ENCODE data around the gene COX7A2.
A peak's percentile ranks its signal among the peaks of the same experiment; 100 is the strongest.

COX7A2 gene

GRCh38 chr6:75244063-75244584 is 523 bp upstream of the COX7A2 start:
- peaks cover 6% of the 10 kb centered on the region; the same call in 1 of the 2 replicates for H3K4me1 ChIP-seq (ENCODE audit: control insufficient read depth, insufficient read depth, low read length)
- no peaks in the 10 kb centered on the region for H3K27me3 ChIP-seq (ENCODE audit: control insufficient read depth, insufficient read depth, low read length)
- H3K27ac ChIP-seq (ENCODE audit: low read depth, low read length), result peak overlapping the region; percentile 24; the same call in 1 of the 2 replicates
- peak overlapping the region; percentile 93 for H3K4me3 ChIP-seq (ENCODE audit: low read depth, low read length)
- peaks cover 24% of the 10 kb centered on the region for H3K36me3 ChIP-seq (ENCODE audit: control insufficient read depth, insufficient read depth, low read length)
- peak overlapping the region; percentile 79 for H3K9ac ChIP-seq (ENCODE audit: low read length)
- H3K9me3 ChIP-seq (ENCODE audit: control insufficient read depth, insufficient read depth, low read depth, low read length), result no peaks in the 10 kb centered on the region

- Histone ChIP-seq H3K4me1 (ENCODE audit: control insufficient read depth, insufficient read depth, low read length) (0 out of 2 replicates have a peak, but pooled peaks cover 13% of the 10 kb centered on the region), H3K27me3 (ENCODE audit: control insufficient read depth, insufficient read depth, low read length) (no peaks in the 10 kb centered on the region), H3K9me3 (ENCODE audit: control insufficient read depth, insufficient read depth, low read depth, low read length) (no peaks in the 10 kb centered on the region), H3K4me3 (ENCODE audit: low read depth, low read length) (no peak overlapping the region), H3K36me3 (ENCODE audit: control insufficient read depth, insufficient read depth, low read length) (peaks cover 44% of the 10 kb centered on the region), H3K27ac (ENCODE audit: low read depth, low read length) (no peak overlapping the region), H3K9ac (ENCODE audit: low read length) (no peak overlapping the region)
Measured at GRCh38 chr6:75236630-75237029, 7.0 kb downstream of the COX7A2 start.

- no peaks in the 10 kb centered on the region for H3K9me3 ChIP-seq (ENCODE audit: control insufficient read depth, insufficient read depth, low read depth, low read length)
- no peak overlapping the region for H3K4me3 ChIP-seq (ENCODE audit: low read depth, low read length)
- H3K9ac ChIP-seq (ENCODE audit: low read length), result no peak overlapping the region
- peaks cover 21% of the 10 kb centered on the region for H3K4me1 ChIP-seq (ENCODE audit: control insufficient read depth, insufficient read depth, low read length)
- H3K27me3 ChIP-seq (ENCODE audit: control insufficient read depth, insufficient read depth, low read length), result no peaks in the 10 kb centered on the region
- H3K27ac ChIP-seq (ENCODE audit: low read depth, low read length), result no peak overlapping the region
- H3K36me3 ChIP-seq (ENCODE audit: control insufficient read depth, insufficient read depth, low read length), result peaks cover 31% of the 10 kb centered on the region
Measured at GRCh38 chr6:75235271-75235670, 8.3 kb downstream of the COX7A2 start.

GRCh38 chr6:75234126-75234865 is 9.3 kb downstream of the COX7A2 start:
- H3K4me3 ChIP-seq (ENCODE audit: low read depth, low read length), result no peak overlapping the region
- H3K9me3 ChIP-seq (ENCODE audit: control insufficient read depth, insufficient read depth, low read depth, low read length), result no peaks in the 10 kb centered on the region
- no peak overlapping the region for H3K9ac ChIP-seq (ENCODE audit: low read length)
- H3K27ac ChIP-seq (ENCODE audit: low read depth, low read length), result no peak overlapping the region
- H3K27me3 ChIP-seq (ENCODE audit: control insufficient read depth, insufficient read depth, low read length), result no peaks in the 10 kb centered on the region
- peaks cover 22% of the 10 kb centered on the region for H3K36me3 ChIP-seq (ENCODE audit: control insufficient read depth, insufficient read depth, low read length)
- peaks cover 23% of the 10 kb centered on the region for H3K4me1 ChIP-seq (ENCODE audit: control insufficient read depth, insufficient read depth, low read length)

- Histone ChIP-seq H3K27me3 (ENCODE audit: control insufficient read depth, insufficient read depth, low read length) (no peaks in the 10 kb centered on the region), H3K4me3 (ENCODE audit: low read depth, low read length) (no peak overlapping the region), H3K27ac (ENCODE audit: low read depth, low read length) (no peak overlapping the region), H3K36me3 (ENCODE audit: control insufficient read depth, insufficient read depth, low read length) (peaks cover 15% of the 10 kb centered on the region), H3K4me1 (ENCODE audit: control insufficient read depth, insufficient read depth, low read length) (peaks cover 23% of the 10 kb centered on the region), H3K9me3 (ENCODE audit: control insufficient read depth, insufficient read depth, low read depth, low read length) (no peaks in the 10 kb centered on the region), H3K9ac (ENCODE audit: low read length) (no peak overlapping the region)
Measured at GRCh38 chr6:75233092-75233615, 10.4 kb downstream of the COX7A2 start.

- Histone ChIP-seq H3K27ac (ENCODE audit: low read depth, low read length) (no peak overlapping the region), H3K36me3 (ENCODE audit: control insufficient read depth, insufficient read depth, low read length) (no peaks in the 10 kb centered on the region), H3K9me3 (ENCODE audit: control insufficient read depth, insufficient read depth, low read depth, low read length) (no peaks in the 10 kb centered on the region), H3K4me1 (ENCODE audit: control insufficient read depth, insufficient read depth, low read length) (peaks cover 17% of the 10 kb centered on the region), H3K27me3 (ENCODE audit: control insufficient read depth, insufficient read depth, low read length) (no peaks in the 10 kb centered on the region), H3K9ac (ENCODE audit: low read length) (peak overlapping the region; percentile 9), H3K4me3 (ENCODE audit: low read depth, low read length) (no peak overlapping the region)
Measured at GRCh38 chr6:75230484-75231325, 12.9 kb downstream of the COX7A2 start.

GRCh38 chr6:75224303-75224926 is 19.2 kb downstream of the COX7A2 start:
- Histone ChIP-seq H3K9me3 (ENCODE audit: control insufficient read depth, insufficient read depth, low read depth, low read length) (no peaks in the 10 kb centered on the region), H3K36me3 (ENCODE audit: control insufficient read depth, insufficient read depth, low read length) (no peaks in the 10 kb centered on the region), H3K27me3 (ENCODE audit: control insufficient read depth, insufficient read depth, low read length) (no peaks in the 10 kb centered on the region), H3K9ac (ENCODE audit: low read length) (no peak overlapping the region), H3K4me3 (ENCODE audit: low read depth, low read length) (no peak overlapping the region), H3K4me1 (ENCODE audit: control insufficient read depth, insufficient read depth, low read length) (peaks cover 5% of the 10 kb centered on the region; the same call in 1 of the 2 replicates), H3K27ac (ENCODE audit: low read depth, low read length) (no peak overlapping the region)

- Histone ChIP-seq H3K27me3 (ENCODE audit: control insufficient read depth, insufficient read depth, low read length) (no peaks in the 10 kb centered on the region), H3K9me3 (ENCODE audit: control insufficient read depth, insufficient read depth, low read depth, low read length) (no peaks in the 10 kb centered on the region), H3K27ac (ENCODE audit: low read depth, low read length) (no peak overlapping the region), H3K36me3 (ENCODE audit: control insufficient read depth, insufficient read depth, low read length) (no peaks in the 10 kb centered on the region), H3K4me1 (ENCODE audit: control insufficient read depth, insufficient read depth, low read length) (peaks cover 5% of the 10 kb centered on the region; the same call in 1 of the 2 replicates), H3K9ac (ENCODE audit: low read length) (no peak overlapping the region), H3K4me3 (ENCODE audit: low read depth, low read length) (no peak overlapping the region)
Measured at GRCh38 chr6:75223428-75223827, 20.2 kb downstream of the COX7A2 start.

GRCh38 chr6:75222261-75222660 is 21.3 kb downstream of the COX7A2 start:
- Histone ChIP-seq H3K4me3 (ENCODE audit: low read depth, low read length) (no peak overlapping the region), H3K9me3 (ENCODE audit: control insufficient read depth, insufficient read depth, low read depth, low read length) (no peaks in the 10 kb centered on the region), H3K9ac (ENCODE audit: low read length) (no peak overlapping the region), H3K4me1 (ENCODE audit: control insufficient read depth, insufficient read depth, low read length) (peaks cover 5% of the 10 kb centered on the region; the same call in 1 of the 2 replicates), H3K27ac (ENCODE audit: low read depth, low read length) (no peak overlapping the region), H3K36me3 (ENCODE audit: control insufficient read depth, insufficient read depth, low read length) (no peaks in the 10 kb centered on the region), H3K27me3 (ENCODE audit: control insufficient read depth, insufficient read depth, low read length) (no peaks in the 10 kb centered on the region)

GRCh38 chr6:75221116-75221515 is 22.5 kb downstream of the COX7A2 start:
- H3K27ac ChIP-seq (ENCODE audit: low read depth, low read length), result no peak overlapping the region
- no peaks in the 10 kb centered on the region for H3K27me3 ChIP-seq (ENCODE audit: control insufficient read depth, insufficient read depth, low read length)
- no peak overlapping the region for H3K9ac ChIP-seq (ENCODE audit: low read length)
- H3K4me1 ChIP-seq (ENCODE audit: control insufficient read depth, insufficient read depth, low read length), result peaks cover 5% of the 10 kb centered on the region; the same call in 1 of the 2 replicates
- H3K36me3 ChIP-seq (ENCODE audit: control insufficient read depth, insufficient read depth, low read length), result no peaks in the 10 kb centered on the region
- H3K4me3 ChIP-seq (ENCODE audit: low read depth, low read length), result no peak overlapping the region
- no peaks in the 10 kb centered on the region for H3K9me3 ChIP-seq (ENCODE audit: control insufficient read depth, insufficient read depth, low read depth, low read length)

Measured in HUES6 (cell line).